HEK293 (cell line): ENCODE data around the gene DAGLA.

Experiments used
- ZBTB7A ChIP-seq: fragments of 450-650 bp; formaldehyde crosslinking; IDR thresholded peaks from 2 replicates; pipeline ENCODE4 v1.5.1; 2016; ENCODE audit warnings: low read depth, missing biosample characterization, missing genetic modification characterization
- ZNF174 ChIP-seq: fragments of 450-650 bp; formaldehyde crosslinking; IDR thresholded peaks from 2 replicates; pipeline ENCODE4 v1.5.0; 2017; ENCODE audit warnings: missing biosample characterization, mild to moderate bottlenecking, missing genetic modification characterization
- ZNF366 ChIP-seq: fragments of 450-650 bp; formaldehyde crosslinking; conservative IDR thresholded peaks from 2 replicates; pipeline ENCODE4 v1.5.1; 2016; ENCODE audit warnings: missing biosample characterization, missing genetic modification characterization
- TF ChIP-seq, protein P1 (sequence below): fragments of 450-650 bp; formaldehyde crosslinking; IDR thresholded peaks from 2 replicates; pipeline ENCODE4 v1.5.1; 2016; ENCODE audit warnings: missing biosample characterization, missing genetic modification characterization
- TF ChIP-seq, protein P2 (sequence below): fragments of 450-650 bp; formaldehyde crosslinking; IDR thresholded peaks from 2 replicates; pipeline ENCODE4 v1.5.1; 2016; ENCODE audit warnings: missing biosample characterization, missing genetic modification characterization

DNA sequence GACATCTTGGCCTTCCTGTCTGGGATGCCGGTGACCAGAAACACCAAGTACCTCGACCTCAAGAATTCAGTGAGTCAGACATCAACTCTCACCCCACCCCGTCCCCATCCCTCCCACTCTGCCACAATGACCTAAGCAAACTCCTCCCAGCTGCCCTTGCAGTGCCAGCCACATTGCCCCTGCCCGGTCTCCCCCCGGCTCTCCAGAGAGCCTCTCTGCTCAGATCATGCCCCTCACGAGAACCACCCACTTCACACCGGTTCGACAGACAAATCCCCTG lies 48.7 kb downstream of the DAGLA start:
- TF ChIP-seq, protein P1, sequence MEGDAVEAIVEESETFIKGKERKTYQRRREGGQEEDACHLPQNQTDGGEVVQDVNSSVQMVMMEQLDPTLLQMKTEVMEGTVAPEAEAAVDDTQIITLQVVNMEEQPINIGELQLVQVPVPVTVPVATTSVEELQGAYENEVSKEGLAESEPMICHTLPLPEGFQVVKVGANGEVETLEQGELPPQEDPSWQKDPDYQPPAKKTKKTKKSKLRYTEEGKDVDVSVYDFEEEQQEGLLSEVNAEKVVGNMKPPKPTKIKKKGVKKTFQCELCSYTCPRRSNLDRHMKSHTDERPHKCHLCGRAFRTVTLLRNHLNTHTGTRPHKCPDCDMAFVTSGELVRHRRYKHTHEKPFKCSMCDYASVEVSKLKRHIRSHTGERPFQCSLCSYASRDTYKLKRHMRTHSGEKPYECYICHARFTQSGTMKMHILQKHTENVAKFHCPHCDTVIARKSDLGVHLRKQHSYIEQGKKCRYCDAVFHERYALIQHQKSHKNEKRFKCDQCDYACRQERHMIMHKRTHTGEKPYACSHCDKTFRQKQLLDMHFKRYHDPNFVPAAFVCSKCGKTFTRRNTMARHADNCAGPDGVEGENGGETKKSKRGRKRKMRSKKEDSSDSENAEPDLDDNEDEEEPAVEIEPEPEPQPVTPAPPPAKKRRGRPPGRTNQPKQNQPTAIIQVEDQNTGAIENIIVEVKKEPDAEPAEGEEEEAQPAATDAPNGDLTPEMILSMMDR, result no peak
- no peak for TF ChIP-seq ZNF366
- no peak for TF ChIP-seq ZNF174 (tag by site-specific recombination)
- TF ChIP-seq ZBTB7A, result no peak
- TF ChIP-seq, protein P2, sequence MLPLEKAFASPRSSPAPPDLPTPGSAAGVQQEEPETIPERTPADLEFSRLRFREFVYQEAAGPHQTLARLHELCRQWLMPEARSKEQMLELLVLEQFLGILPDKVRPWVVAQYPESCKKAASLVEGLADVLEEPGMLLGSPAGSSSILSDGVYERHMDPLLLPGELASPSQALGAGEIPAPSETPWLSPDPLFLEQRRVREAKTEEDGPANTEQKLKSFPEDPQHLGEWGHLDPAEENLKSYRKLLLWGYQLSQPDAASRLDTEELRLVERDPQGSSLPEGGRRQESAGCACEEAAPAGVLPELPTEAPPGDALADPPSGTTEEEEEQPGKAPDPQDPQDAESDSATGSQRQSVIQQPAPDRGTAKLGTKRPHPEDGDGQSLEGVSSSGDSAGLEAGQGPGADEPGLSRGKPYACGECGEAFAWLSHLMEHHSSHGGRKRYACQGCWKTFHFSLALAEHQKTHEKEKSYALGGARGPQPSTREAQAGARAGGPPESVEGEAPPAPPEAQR (tag by site-specific recombination), result no peak
